Measurements from ENCODE around the gene GLRB.
"Not testable (repeated sequence)": the region's sequence is repeated elsewhere in the genome, so short reads cannot be mapped to it uniquely, and the experiment has no call there.

Gene GLRB

DNA sequence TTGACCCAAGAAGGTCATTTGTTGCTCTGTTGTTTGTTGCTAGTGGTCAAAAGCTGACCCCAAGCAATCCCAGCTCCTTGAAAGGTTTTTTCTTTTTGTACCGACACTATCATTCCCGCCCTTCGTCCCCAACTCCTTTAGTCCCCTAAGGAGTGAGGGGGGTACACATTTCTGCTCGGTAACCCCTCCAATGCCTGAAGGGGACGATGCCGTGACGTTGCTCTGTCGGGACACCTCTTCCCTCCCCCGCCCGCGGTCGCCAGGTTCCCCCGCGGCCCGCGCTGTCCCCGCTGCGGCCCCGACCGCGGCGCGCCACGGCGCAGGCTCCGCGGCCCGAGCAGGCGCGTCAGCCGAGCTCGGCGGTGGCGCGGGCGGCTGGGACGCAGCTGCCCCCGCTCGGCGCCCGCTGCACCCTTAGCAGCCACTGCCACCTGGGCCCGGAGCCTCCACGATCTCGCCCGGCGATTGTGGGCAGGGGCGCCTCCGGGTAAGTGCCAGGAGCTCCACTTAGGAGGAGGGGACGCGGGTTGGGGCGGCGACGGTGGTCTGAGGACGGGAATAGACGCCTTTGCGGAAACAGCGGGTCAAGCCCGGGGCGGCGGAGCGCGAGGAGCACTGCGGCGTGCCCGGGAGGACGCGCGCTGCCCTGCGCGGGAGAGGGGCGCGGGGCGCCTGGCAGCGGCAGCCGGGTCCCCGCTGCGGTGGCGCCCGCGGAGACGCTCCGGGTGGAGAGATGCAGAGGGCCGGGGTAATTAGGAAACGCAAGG, at the start of gene GLRB:
Gene GLRB (plus strand): TSS at position 340 of the 767 bp plus-strand sequence. CDS start 1,875 bp downstream, outside the sequence.
- DNase-seq, result no peak

DNA sequence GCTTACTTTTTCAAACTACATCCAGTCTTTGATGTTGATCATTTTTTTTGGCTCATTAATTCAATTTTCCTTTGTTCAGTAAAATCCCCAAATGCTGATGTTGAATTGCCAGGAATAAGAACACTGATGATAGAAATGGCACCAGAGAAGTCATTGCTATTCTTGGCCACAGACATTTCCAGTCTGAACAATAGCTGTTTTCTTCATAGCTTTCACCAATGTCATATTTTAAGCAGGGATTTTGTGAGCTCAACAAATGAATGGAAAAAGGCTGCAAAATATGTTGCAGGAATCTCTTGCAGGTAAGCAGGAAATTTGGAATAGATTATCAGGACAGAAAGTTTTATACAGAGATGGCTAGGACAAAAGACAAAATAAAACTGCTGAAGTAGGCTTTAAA, 40.5 kb upstream of the GLRB start:
- DNase-seq, result no peak

DNA sequence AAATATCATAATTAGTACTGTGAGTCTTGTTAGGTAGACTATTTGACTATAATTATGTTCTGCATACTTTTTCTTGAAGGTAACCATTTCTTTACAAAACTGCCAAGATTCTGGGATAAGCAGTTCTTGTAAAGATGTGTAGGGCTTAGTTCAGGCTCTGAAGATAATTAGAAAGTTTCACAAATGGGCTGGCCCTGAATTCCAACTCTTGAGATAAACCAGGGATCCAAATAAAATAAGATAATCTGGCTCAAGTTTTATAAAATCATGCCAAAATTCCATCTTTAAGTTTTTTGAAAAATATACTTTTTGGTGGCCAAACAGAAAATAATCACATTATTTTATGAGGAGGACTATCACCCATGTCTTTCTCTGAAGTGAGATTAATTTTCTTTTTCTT, 35.5 kb upstream of the GLRB start:
- DNase-seq, result no peak

DNA sequence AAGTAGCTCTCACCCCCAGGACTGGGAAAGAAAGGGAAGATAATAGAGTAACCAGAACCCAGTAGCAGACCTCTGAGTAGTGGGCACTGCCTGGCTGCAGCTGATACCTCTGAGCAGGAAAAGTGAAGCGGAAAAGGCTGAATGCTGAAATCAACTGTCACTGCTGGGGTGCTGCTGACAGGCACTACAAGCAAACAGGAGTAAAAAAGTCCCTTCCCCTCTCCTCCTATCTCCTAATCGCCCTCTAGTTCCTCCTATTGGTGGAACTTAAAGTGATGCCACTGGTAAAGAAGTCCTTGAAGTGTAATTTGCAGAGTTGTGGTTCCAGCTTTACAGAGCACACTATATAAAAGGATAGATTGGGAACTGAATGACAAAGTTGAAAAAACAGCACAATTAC, 32.8 kb upstream of the GLRB start:
- DNase-seq, result no peak

DNA sequence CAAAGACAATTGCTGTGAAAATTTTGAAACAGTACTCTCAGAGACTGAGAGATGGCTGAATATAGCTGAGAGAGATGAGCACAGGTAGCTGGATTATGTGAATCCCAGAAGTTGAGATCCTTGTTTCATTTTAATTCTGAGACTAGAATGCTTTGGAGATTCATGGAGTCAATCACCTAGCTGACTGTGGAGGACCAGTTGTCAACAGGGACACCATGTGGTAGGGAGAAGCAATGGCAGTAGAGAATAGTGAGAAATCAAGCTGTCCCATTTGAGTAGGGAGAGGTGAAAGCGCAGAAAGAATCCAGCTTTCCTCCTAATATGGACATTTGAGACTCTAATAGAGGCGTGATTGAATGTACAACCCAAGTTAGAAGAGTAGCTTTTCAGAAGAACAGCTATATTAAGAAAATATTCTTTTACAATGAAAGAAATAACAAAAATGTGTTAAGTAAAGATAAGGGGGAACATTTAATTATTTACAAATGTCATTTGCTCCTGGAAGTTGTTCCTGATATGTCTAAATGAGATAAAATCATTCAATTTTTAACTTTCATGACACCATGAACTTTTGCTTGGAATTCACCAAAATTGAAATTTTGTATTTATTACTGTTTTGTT, 30.3 kb upstream of the GLRB start:
- no peak for DNase-seq

DNA sequence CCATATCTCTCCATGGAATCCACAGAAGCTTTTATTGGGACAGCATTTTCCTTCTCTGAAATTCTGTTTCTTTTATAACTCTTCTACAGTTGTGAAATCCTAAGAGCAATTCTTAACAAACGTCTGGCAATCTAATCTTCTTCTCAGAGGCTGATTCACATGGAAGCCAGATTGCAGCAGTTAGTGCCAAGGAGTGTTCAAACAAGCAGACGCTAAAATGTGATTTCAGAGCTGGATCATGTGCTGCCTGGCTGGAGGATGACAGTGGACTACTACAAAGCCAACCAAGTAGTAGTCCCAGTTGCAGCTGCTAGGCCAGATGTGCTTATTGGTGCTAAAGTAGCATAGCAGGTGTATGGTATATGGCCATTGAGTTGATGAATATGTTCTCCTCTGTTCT, 27.7 kb upstream of the GLRB start:
- no peak for DNase-seq

DNA sequence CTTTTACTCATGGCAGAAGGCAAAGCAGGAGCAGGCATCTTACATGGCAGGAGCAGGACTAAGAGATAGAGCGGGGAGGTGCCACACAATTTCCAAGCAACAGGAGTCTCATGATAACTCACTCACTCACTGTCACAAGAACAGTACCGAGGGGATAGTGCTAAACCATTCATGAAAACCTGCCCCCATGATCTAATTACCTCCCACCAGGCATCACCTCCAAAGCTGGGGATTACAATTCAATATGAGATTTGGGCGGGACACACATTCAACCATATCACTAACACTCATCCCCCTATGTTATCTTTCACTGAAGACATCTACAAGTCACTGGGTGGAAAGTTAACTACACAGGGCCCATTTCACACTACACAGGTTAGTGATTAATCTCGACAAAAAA, 25.4 kb upstream of the GLRB start:
- no peak for DNase-seq

DNA sequence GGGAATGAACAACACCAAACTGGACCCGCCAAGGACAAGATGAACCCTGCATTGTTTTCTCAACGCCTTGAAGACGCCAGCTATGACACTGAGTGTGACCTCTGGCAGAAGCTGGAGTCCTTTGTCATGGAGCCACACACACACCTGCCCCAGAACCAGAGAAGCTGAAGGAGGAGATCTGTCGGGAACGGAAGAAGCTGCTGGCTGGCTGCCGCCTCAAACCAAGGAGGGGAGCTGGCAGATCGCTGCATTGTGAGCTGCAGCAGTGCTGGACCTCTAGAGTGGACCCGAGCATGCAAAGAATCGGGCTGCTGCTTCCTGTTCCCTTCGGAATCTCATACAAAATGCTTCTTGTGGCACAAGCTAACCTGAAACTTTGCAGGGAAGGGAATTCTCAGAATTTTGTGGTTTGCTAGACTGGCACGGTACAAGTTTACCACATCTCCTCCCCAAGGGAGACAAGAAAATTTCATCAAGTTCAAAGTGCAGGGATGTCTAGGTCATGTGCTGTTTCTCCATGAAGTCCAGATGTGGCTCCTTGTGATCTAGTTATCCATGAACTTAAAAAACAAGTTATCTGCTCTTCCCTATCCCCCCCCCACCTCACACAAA, 23.4 kb upstream of the GLRB start:
- DNase-seq, result no peak

DNA sequence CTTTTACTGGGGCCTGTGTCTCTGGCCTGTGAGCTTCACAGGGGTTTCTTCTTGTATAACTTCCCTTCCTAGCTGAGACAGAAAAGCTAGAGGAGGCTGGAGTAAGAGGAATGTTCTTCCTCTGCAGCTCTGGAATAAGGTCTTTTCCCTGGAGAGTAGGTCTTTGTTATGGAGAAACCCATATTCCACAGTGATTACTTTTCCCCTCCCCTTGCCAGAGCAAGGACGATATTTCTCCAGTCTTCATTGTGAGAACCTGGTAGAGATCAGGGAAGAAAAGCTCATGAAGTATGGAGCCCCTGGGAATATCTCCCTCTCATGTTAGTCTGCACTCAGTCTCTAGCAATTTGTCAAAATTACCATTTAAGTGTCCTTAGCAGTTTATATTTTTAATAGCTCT, 18.7 kb upstream of the GLRB start:
- DNase-seq, result no peak

DNA sequence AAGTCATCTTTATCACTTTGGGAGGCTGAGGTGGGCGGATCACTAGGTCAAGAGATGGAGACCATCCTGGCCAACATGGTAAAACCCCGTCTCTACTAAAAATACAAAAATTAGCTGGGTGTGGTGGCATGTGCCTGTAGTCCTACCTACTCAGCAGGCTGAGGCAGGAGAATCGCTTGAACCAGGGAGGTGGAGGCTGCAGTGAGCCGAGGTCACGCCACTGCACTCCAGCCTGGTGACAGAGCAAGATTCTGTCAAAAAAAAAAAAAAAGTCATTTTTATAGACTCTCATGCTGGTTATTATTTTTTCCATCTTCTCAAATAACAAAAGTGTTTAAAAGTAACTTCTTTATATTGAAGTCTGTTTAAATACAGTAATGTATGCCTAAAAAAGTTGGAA, 17.1 kb upstream of the GLRB start:
- not testable (repeated sequence) for DNase-seq

DNA sequence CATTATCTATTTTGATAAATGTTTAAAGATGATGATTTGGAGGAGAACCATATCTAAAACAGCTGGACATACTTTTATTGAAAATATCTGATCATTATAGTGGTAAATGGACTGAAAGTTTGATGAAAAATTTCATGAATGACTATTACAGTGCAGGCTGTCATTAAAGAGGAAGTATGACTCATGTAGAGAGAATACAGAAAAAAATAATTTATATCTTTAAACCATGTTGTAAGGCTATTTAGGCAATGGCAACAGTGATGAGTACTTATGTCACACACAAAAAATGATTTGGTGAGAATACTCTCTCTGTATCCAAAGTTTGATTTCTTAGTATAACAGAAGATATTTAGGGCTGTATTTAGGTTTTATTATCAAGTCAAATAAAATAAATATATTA, 3.9 kb upstream of the GLRB start:
- no peak for DNase-seq

DNA sequence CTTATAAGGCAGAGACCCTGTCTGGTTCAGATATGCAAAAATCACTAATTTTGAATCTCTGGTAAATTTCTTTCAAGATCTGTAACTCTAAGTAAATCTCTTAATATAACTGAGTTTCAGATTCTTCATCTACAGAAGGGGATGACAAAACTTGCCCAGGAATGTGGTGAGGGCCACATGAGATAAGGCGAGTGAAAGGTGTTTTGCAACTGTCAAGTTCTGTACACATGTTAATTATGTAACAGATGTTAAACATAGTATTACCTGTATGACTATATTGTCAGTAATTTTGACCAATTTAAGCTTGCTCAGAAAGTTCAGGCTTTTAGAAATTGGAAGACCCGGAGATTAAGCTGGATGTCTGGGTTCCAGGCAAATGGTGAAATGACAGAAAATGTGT, 549 bp upstream of the GLRB start:
- DNase-seq, result no peak

DNA sequence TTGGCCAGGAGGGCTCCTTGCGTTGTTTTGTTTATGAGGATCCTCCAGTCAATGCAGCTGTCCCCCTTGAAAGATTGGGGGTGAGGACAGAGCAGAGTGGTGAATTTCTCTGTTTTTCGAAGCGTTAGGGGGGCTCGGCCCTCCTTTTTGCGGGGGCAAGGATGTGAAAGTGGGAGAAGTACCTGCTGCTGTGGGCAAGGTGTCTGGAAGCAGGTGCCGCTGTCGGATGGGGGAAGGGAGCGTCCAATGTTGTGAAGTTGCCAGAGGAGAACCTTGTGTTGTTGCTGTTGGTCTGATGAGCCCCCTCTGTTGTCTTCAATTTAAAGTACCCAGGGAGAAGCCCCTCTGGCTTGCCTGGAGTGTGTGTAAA, 613 bp downstream of the GLRB start:
- no peak for DNase-seq

DNA sequence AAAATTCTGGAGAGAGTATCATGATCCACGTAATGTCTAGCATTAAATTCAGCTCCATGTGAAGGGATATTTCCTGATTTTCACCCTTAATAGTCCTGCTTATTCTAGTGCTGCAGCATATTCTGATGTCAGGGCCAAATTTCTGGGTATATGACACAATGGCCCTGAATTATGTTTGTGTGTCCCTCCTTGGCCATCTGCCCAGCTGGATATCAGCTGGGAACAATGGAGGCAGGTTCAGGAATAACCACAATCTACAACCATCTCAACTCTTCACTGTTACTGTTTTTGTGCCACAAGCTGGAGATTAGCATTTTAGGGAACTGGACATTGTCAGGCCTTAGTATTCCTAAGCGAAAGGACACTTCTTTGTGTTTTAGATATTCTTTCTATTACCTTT, 3.5 kb downstream of the GLRB start:
- DNase-seq, result no peak

DNA sequence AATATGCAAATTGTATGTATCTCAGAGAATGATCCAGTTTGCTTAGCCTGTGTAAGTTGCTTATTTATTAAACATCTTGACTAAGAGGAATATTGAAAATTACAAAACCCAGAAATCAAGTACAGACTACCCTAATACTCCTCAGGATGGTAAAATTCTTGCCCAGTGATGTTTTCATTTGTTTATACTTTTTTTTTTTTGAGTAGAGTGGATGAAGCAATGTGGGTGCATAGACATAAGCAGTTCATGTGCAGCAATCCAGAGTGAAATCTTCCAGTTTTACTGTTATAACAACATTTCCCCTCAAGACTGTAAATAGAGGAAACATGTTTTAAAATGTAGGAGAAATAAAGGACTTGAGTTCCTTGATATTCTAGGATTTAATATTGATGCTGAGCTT, 4.7 kb downstream of the GLRB start:
- no peak for DNase-seq

DNA sequence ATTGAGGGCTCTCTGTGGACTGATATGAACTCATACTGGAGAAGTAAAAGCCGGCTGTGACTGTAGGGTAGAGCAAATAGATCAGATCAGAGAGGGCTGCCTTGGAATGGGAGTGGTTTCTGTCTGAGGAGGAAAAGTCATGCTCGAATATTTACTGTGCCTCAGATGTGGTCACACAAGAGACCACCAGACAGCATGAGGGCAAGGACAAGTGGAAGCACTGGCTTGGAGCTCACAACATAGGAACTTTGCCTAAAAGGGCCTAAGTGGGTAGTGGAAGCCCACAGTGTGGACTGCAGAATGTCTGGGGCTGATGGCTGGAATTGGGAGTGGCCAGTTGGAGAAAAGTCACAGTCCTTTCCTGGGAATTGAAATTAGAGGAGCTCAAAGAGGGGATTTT, 19.8 kb downstream of the GLRB start:
- no peak for DNase-seq

DNA sequence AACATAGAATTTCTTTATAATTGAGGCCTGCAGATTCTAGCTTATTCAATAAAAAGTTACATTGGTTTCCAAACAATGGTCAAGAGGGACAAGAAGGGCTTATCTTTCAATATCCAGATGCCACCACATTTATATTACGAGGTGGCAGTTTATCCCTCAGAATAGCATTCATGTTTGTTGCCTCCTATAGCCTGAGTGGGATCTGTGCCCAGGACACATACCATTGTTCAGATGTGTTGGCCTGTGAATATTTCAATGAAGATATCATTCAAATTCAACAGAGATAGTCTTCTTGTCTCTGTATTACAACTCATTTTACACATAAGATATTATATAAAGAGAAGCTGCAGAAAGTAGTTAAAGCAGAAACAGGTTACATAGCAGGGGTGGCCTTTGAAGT, 20.5 kb downstream of the GLRB start:
- no peak for DNase-seq

DNA sequence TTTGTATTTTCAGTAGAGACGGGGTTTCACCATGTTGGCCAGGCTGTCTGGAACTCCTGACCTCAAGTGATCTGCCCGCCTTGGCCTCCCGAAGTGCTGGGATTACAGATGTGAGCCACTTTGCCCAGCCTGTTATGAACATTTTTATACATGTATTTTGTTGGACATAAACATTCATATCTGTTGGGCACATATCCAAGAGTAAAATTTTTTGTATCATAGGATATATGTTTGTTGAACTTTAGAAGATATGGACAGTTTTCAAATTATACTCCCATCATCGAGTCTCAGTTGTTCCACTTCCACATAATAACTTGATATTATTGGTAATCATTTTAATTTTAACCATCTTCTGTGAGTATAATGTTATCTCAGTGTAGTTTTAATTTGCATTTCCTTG, 23.6 kb downstream of the GLRB start:
- no peak for DNase-seq

DNA sequence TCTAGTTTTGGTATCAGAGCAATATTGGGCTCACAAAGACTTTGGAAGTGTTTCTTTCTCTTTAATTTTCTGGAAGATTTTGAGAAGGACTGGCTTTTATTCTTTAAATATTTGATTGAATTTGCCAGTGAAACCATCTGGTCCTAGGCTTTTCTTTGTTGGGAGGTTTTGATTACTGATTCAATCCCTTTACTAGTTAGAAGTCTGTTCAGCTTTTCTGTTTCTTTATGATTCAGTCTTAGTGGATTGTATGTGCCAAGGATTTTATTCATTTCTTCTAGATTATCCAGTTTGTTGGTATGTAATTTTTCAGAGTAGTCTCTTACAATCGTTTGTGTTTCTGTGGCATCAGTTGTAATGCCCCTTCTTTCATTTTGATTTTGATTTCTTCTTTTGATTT, 28.6 kb downstream of the GLRB start:
- DNase-seq, result no peak

DNA sequence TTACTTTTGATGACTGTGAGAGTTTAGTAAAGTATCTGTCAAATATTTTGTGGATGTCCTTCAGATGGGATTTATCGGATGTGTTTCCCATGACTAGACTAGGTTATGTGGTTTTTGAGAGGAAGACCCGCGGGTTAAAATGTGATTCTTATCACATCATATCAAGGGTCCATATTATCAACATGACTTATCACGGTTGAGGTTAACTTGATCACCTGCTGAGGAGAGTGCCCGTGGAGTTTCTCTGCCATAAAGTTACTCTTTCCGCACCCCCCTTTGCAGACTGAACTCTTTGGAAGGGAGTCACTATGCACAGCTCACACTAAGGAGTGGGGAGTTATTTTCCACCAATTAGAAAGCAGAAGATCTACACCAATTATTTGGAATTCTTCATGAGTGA, 38.7 kb downstream of the GLRB start:
- no peak for DNase-seq

DNA sequence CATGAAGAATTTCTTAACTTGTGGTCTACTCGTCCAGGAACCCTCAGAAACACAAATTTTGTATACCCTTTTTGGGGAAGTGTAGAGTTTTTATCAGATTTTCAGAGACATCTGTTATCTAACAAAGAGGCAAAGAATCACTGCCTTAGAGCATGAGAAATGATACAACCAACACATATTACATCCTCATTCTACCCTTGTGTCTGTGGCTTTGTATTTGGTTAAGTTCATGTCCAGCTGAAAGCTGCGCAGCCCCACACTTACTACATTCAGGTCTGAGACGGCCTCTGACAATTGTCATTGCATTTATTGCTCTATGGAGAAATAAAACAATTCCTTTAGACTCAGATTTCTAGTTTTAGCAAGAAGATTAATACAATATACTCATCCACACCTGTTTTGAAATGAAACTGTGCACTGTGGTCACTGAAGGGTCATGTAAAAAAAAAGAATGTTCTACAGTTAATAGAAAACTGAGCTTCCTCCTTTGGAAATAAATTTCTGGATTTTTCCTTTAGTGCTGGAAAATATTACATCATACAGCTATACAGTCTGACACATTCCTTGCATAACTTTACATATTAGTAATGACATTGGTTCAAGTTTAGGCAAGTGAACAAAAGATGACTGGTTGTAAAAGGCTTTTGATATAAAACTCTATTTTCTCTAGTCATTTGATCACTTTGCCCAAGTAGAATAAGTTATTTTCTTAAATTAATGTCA, 39.8 kb downstream of the GLRB start:
- DNase-seq, result no peak

DNA sequence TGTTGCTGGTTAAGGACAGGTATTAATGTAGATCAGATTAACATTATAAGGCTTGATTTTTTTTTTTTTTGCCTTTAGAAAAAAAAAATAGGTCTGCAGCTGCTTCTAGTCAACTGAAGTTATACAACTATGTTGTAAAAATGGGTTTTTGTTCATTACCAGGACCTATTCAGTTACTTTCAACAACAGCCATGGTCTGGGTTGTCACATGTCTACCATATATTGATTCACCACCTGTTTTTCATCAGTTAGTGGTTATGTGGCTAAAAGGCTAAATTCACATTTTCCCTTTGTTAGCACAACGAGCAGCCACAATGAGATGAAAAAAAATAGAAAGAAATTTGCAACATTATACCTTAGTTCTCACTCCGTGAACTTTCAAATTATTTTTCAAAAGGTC, 45.5 kb downstream of the GLRB start:
- no peak for DNase-seq

DNA sequence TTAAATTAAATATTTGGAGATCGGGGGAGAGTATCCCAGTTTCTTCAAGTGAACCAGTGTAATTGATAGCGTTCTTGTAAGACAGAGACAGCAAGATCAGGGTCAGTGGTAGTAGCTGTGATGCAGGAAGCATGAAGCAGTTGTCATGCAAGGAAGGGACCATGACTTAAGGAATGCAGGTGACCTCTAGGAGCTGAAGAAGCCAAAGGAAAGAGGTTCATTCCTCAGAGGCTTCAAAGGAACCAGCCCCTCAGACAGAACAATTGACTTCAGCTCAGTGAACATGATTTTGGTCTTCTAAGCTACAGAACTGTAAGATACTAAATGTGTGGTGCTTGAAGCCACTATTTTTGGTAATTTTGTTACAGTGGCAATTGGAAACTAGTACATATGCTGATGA, 51.6 kb downstream of the GLRB start:
- DNase-seq, result no peak

DNA sequence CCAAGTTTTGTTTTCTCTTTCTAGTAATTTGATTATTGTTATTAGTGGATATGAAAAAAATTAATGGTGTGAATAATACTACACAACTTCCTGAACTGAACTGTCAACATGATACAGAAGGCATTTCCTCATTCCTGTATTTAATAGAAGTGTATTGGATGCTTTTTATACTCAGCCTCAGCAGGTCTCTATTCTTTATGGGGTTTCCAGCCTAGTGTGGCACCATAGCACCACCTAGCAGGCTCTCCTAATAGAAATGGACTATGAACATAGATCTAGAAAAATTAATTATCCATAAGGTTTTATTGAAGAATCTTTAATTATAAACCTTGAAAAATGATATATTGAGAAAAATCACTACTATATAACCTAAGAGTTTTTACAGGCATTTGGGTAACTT, 52.4 kb downstream of the GLRB start:
- DNase-seq, result no peak
